ENCODE results near the gene ULK4.

DNA sequence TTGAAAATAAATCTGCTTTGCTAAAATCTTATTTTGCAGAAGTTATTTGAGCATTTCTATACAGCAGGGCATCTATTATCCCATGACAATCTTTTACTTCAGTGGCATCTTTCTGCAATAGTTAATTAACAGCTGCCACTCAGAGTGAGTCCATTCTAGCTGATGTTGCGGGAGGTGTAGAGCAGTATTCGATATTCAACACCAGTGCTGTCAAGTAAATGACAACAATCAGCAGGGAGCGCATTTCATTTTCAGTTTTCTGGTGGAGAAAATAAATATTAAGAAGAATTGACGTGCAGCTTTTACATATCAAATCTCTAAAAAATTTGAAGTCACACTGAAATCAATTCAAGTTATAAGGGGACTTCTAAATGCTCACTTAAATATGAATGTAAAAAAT is 476.4 kb downstream of the ULK4 start:
- TF ChIP-seq, protein P1, sequence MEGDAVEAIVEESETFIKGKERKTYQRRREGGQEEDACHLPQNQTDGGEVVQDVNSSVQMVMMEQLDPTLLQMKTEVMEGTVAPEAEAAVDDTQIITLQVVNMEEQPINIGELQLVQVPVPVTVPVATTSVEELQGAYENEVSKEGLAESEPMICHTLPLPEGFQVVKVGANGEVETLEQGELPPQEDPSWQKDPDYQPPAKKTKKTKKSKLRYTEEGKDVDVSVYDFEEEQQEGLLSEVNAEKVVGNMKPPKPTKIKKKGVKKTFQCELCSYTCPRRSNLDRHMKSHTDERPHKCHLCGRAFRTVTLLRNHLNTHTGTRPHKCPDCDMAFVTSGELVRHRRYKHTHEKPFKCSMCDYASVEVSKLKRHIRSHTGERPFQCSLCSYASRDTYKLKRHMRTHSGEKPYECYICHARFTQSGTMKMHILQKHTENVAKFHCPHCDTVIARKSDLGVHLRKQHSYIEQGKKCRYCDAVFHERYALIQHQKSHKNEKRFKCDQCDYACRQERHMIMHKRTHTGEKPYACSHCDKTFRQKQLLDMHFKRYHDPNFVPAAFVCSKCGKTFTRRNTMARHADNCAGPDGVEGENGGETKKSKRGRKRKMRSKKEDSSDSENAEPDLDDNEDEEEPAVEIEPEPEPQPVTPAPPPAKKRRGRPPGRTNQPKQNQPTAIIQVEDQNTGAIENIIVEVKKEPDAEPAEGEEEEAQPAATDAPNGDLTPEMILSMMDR (IDR thresholded peaks at IDR 0.05; ENCODE audit: insufficient read depth, low read length) = no peak
- TF ChIP-seq POLR2AphosphoS5 (IDR thresholded peaks at IDR 0.05; ENCODE audit: low read depth) = no peak
- TF ChIP-seq GABPA (IDR thresholded peaks at IDR 0.05; ENCODE audit: low read depth) = no peak
